Mesothelial cell of epicardium (in vitro differentiated cells): Measurements from ENCODE around the gene LEAP2. TPM values are rescaled to one million over a fixed set of nuclear protein-coding genes. Genes with fewer than 3 reads are reported as not detected.
A peak's percentile ranks its signal among the peaks of the same experiment; 100 is the strongest.

Source experiments
- DNase-seq, 2 experiments: peaks; one replicate each; pipeline ENCODE4 v3.0.0; 2021; ENCODE audit warnings: low spot score in 2 of 2; ENCODE audit not compliant: unreplicated experiment in 2 of 2
- H3K27ac Mint-ChIP-seq: 2 replicates; pipeline ENCODE4 v1.8.0; 2021; ENCODE audit warnings: mixed read lengths
- H3K27me3 Mint-ChIP-seq: 2 replicates; pipeline ENCODE4 v1.8.0; 2021; ENCODE audit warnings: low read depth, mixed read lengths
- H3K36me3 Mint-ChIP-seq: 2 replicates; pipeline ENCODE4 v1.8.0; 2021; ENCODE audit warnings: mixed read lengths
- H3K4me1 Mint-ChIP-seq: 2 replicates; pipeline ENCODE4 v1.8.0; 2021; ENCODE audit warnings: mixed read lengths
- H3K4me3 Mint-ChIP-seq: 2 replicates; pipeline ENCODE4 v1.8.0; 2021; ENCODE audit warnings: mild to moderate bottlenecking, moderate library complexity, mixed read lengths
- H3K9me3 Mint-ChIP-seq: 2 replicates; pipeline ENCODE4 v1.8.0; 2021; ENCODE audit warnings: mixed read lengths
- total RNA-seq: library from RNA; stranded (reverse); gene quantifications from 3 replicates; pipeline ENCODE4 v1.2.1, GENCODE V29; 2021
- TF ChIP-seq, protein P1 (sequence below): fragments of 200-600 bp; sonication (generic); IDR thresholded peaks from one replicate; pipeline ENCODE4 v1.5.0; 2021; ENCODE audit warnings: antibody characterized with exemption; ENCODE audit not compliant: unreplicated experiment

The LEAP2 gene
- total RNA-seq, 1 donor from 2014 or later: 2.6 TPM

DNA sequence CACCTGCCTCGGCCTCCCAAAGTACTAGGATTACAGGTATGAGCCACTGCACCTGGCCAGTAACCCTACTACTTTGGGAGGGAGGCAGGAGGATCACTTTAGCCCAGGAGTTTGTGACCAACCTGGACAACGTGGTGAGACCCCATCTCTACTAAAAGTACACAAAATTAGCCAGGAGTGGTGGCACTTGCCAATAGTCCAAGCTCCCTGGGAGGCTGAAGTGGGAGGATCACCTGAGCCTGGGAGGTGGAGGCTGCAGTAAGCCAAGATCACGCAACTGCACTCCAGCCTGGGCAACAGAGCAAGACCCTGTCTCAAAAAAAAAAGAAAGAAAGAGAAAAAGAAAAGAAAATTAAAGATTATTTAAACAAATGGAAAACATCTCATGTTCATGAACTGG, 17.5 kb upstream of the LEAP2 start:
- no peaks in the 10 kb centered on the region for H3K9me3 Mint-ChIP-seq
- no peak for DNase-seq
- TF ChIP-seq, protein P1, sequence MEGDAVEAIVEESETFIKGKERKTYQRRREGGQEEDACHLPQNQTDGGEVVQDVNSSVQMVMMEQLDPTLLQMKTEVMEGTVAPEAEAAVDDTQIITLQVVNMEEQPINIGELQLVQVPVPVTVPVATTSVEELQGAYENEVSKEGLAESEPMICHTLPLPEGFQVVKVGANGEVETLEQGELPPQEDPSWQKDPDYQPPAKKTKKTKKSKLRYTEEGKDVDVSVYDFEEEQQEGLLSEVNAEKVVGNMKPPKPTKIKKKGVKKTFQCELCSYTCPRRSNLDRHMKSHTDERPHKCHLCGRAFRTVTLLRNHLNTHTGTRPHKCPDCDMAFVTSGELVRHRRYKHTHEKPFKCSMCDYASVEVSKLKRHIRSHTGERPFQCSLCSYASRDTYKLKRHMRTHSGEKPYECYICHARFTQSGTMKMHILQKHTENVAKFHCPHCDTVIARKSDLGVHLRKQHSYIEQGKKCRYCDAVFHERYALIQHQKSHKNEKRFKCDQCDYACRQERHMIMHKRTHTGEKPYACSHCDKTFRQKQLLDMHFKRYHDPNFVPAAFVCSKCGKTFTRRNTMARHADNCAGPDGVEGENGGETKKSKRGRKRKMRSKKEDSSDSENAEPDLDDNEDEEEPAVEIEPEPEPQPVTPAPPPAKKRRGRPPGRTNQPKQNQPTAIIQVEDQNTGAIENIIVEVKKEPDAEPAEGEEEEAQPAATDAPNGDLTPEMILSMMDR: no peak
- H3K36me3 Mint-ChIP-seq: no peaks in the 10 kb centered on the region
- H3K27ac Mint-ChIP-seq: no peak overlapping the region
- H3K4me1 Mint-ChIP-seq: peaks cover 4% of the 10 kb centered on the region
- peaks cover 13% of the 10 kb centered on the region for H3K27me3 Mint-ChIP-seq
- H3K4me3 Mint-ChIP-seq: no peak overlapping the region

DNA sequence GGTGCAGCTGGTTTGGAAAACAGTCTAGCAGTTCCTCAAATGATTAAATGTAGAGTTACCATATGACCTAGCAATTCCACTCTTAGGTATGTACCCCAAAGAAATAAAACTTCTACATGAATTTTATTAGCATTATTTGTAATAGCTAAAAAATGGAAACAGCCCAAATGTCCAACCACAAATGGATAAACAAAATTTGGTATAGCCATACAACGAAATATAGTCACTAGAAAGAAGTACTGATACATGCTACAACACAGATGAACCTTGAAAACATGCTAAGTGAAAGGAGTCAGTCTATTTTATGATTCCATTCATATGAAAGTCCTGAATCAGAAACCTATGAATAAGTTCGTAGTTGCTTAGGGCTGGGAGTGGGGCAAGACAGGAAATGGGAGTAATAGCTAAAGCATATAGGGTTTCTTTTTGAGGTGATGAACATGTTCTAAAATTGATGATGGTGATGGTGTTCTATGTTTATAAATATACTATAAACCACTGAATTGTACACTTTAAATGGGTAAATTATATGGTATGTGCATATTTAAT, 13.5 kb upstream of the LEAP2 start:
- Mint-ChIP-seq H3K4me1 (no peaks in the 10 kb centered on the region), H3K36me3 (no peaks in the 10 kb centered on the region), H3K4me3 (no peak overlapping the region), H3K9me3 (no peaks in the 10 kb centered on the region), H3K27me3 (peaks cover 13% of the 10 kb centered on the region), H3K27ac (no peak overlapping the region)
- DNase-seq: no peak
- TF ChIP-seq, protein P1: no peak

DNA sequence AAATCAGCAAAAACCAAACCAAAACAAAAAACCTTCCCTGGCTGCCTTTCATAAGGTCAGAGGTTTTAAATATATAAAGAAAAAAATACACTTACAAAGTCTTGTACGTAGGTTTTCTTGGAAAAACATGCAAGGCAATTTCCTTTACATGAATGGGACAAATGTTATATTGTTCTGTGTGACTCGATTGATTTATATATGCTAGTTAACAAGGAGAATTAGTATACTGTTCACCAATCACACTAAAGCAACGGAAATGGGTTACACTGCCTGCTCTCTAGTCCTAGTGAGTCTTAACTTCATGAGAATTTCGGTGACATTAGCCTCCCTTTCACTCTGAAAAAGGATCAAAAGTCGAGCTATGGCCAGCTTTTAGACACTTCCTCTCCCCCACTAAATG, 12.7 kb upstream of the LEAP2 start:
- Mint-ChIP-seq H3K36me3 (no peaks in the 10 kb centered on the region), H3K4me3 (no peak overlapping the region), H3K27ac (no peak overlapping the region), H3K4me1 (peaks cover 6% of the 10 kb centered on the region), H3K9me3 (no peaks in the 10 kb centered on the region), H3K27me3 (peaks cover 13% of the 10 kb centered on the region)
- TF ChIP-seq, protein P1: no peak
- DNase-seq: no peak

DNA sequence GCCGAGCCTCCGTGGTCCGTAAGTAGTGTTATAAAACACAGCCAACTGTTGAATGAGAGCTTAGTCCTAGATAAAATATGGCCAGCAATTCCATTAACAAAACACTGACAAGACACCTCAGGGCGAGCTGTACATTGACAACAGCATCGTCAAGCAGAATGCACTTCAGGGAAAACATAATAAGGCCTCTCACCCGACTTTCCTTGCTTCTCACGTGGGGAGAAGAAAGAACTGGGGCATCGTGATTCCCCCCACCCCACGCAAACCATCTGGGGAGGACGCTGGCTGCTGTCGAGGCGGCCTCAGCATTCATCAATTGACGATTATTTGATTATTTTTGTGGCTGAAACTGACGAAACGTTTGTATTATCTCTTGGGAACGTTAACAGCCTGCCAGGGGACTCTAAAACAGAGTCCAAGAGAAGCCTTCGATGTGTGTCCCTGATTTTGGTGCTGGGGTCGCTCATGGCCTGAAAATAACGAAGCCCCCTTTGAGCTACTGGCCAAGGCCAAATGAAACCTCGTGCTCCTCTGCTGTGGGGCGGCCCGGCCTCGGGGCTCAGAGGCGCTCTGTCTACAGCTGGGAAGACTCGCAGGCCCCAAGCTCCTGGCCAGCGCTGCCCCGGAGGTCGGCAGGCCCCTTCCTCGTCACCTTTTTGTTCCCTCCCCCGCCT, 7.7 kb upstream of the LEAP2 start:
- peaks cover 3% of the 10 kb centered on the region for H3K36me3 Mint-ChIP-seq
- no peaks in the 10 kb centered on the region for H3K27me3 Mint-ChIP-seq
- H3K4me3 Mint-ChIP-seq: peak overlapping the region; percentile 96
- TF ChIP-seq, protein P1: no peak
- H3K9me3 Mint-ChIP-seq: no peaks in the 10 kb centered on the region
- no peak for DNase-seq
- H3K27ac Mint-ChIP-seq: peak overlapping the region; percentile 99
- H3K4me1 Mint-ChIP-seq: peaks cover 25% of the 10 kb centered on the region

DNA sequence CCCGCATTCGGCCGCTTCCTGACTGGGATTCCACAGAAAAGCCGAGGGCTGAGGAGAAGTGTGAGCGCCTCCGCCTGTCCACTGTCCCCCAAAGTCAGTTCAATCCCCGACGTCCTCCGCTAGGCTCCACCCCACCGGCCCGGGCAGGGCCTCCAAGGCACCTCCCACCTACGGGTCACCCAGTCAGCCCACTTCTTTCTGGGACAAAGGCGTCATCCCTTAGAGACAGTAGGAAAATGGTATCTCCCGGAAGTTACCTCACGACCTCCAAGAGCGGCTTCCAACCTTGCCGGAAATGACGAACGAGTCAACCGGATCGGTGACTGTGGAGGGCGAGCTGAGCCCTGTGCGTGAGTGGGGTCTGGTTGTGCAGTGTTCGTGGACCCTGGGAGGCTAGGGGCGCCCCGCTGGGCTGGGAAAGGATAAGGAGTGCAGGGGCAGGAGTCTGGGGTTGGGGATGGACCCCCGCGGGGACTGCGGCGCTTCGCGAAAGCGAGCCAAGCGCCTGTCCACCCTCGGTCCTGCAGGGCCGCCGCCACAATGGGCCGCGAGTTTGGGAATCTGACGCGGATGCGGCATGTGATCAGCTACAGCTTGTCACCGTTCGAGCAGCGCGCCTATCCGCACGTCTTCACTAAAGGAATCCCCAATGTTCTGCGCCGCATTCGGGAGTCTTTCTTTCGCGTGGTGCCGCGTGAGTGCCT, 7.0 kb upstream of the LEAP2 start, which contains the start of the genes GDF9 and UQCRQ:
Gene GDF9, minus strand, starts transcription at position 128 of the 704 bp plus-strand sequence. CDS start 1,936 bp downstream, outside the sequence.
Gene UQCRQ, plus strand, starts transcription at position 301 of the 704 bp plus-strand sequence. Its CDS starts 240 bp downstream, at position 541.
- TF ChIP-seq, protein P1: no peak
- Mint-ChIP-seq H3K4me3 (peak within 1 kb of the TSS; percentile 96), H3K36me3 (peaks cover 3% of the 10 kb centered on the region), H3K9me3 (no peaks in the 10 kb centered on the region), H3K27me3 (no peaks in the 10 kb centered on the region), H3K27ac (peak within 1 kb of the TSS; percentile 99), H3K4me1 (peaks cover 25% of the 10 kb centered on the region)
- peak; percentile 74 to 85 for DNase-seq
